ENCODE results near the gene SACM1L. TPM values are rescaled to one million over a fixed set of nuclear protein-coding genes. Genes with fewer than 3 reads are reported as not detected.

Gene SACM1L
- polyA plus RNA-seq, 3 donors from 2014 or later: 29.8 to 67.9 (median 33.8) TPM

Other genes with a start within 250 kb of the SACM1L start
- 10 to 100 TPM in 1 of 3 donors, 1 to 10 TPM in 1, under 1 TPM in 1; 0.62 to 12.8 (median 3.5) TPM for gene LIMD1, start 94.6 kb upstream of the SACM1L start, polyA plus RNA-seq
- gene SLC6A20, start 107.1 kb downstream of the SACM1L start, polyA plus RNA-seq: not detected
- 10 to 100 TPM in 2 of 3 donors, 1 to 10 TPM in 1; 4.0 to 15.3 (median 10.5) TPM for gene LZTFL1, start 152.7 kb downstream of the SACM1L start, polyA plus RNA-seq
- gene CCR9, start 197.1 kb downstream of the SACM1L start, polyA plus RNA-seq: not detected